IMR-90 (cell line): ENCODE data around the gene ADAMTS16. TPM values are rescaled to one million over a fixed set of nuclear protein-coding genes. Genes with fewer than 3 reads are reported as not detected.

Experiments used
- ATAC-seq: fragments of 200-7000 bp; cut with Tn5 transposase; 2 replicates; pipeline ENCODE4 v1.9.1; 2020; ENCODE audit warnings: low read depth, mild to moderate bottlenecking, moderate library complexity
- BruUV-seq: library from RNA; stranded (reverse); fragments of 400-500 nt; replicated peaks from 2 replicates; lab custom pipeline; 2021; lab: Mats Ljungman, UMichigan
- CTCF ChIA-PET: fragments of 300-600 bp; formaldehyde crosslinking; extraction: SDS; loops from one replicate; lab custom pipeline; 2021; ENCODE audit warnings: antibody characterized with exemption; lab: Yijun Ruan, JAX
- POLR2A ChIA-PET: fragments of 300-600 bp; sonication (Branson Sonifier 250); formaldehyde crosslinking; loops from one replicate; lab custom pipeline; 2022; ENCODE audit warnings: antibody characterized with exemption; ENCODE audit not compliant: unreplicated experiment; lab: Charles Lee
- DNase-seq: peaks from one replicate; pipeline ENCODE4 v3.0.0; 2013
- H2AFZ ChIP-seq: replicated peaks from 2 replicates; pipeline ENCODE3; 2013; ENCODE audit warnings: low read length, mild to moderate bottlenecking; ENCODE audit not compliant: poor library complexity
- H2AK5ac ChIP-seq: 2 replicates; pipeline ENCODE4 v1.6.1; 2013; ENCODE audit warnings: low read depth, low read length, inconsistent platforms
- H2AK9ac ChIP-seq: replicated peaks from 2 replicates; pipeline ENCODE3; 2013; ENCODE audit warnings: mild to moderate bottlenecking, low read depth, low read length, moderate library complexity; ENCODE audit not compliant: poor library complexity
- H2BK120ac ChIP-seq: 2 replicates; pipeline ENCODE4 v1.6.1; 2013; ENCODE audit warnings: low read depth, low read length, inconsistent platforms
- H2BK15ac ChIP-seq: 3 replicates; pipeline ENCODE4 v1.6.1; 2013; ENCODE audit warnings: low read depth, low read length, inconsistent platforms
- H2BK20ac ChIP-seq: 2 replicates; pipeline ENCODE4 v1.6.1; 2013; ENCODE audit warnings: low read depth, mild to moderate bottlenecking, inconsistent platforms, low read length, moderate library complexity
- H2BK5ac ChIP-seq: 2 replicates; pipeline ENCODE4 v1.6.1; 2013; ENCODE audit warnings: mild to moderate bottlenecking, low read depth, low read length, inconsistent platforms; ENCODE audit not compliant: poor library complexity, severe bottlenecking
- H3K14ac ChIP-seq: replicated peaks from 2 replicates; pipeline ENCODE4 v1.6.1; 2013; ENCODE audit warnings: low read depth, low read length, inconsistent platforms
- H3K18ac ChIP-seq: 2 replicates; pipeline ENCODE4 v1.6.1; 2013; ENCODE audit warnings: low read depth, low read length, control low read depth
- H3K23ac ChIP-seq: 2 replicates; pipeline ENCODE4 v1.6.1; 2013; ENCODE audit warnings: low read depth, low read length, inconsistent platforms
- H3K27ac ChIP-seq: 2 replicates; pipeline ENCODE4 v1.5.1; 2013; ENCODE audit warnings: mild to moderate bottlenecking, control low read depth, low read length; ENCODE audit not compliant: insufficient read depth
- H3K27me3 ChIP-seq: 2 replicates; pipeline ENCODE4 v1.6.1; 2013; ENCODE audit warnings: low read length; ENCODE audit not compliant: control insufficient read depth, insufficient read depth
- H3K36me3 ChIP-seq: 2 replicates; pipeline ENCODE4 v1.6.1; 2013; ENCODE audit warnings: low read length, mixed read lengths; ENCODE audit not compliant: control insufficient read depth, insufficient read depth
- H3K4ac ChIP-seq: 2 replicates; pipeline ENCODE4 v1.6.1; 2013; ENCODE audit warnings: low read depth, low read length, inconsistent platforms
- H3K4me1 ChIP-seq: 2 replicates; pipeline ENCODE4 v1.6.1; 2013; ENCODE audit warnings: low read length, mixed read lengths; ENCODE audit not compliant: control insufficient read depth, insufficient read depth
- H3K4me2 ChIP-seq: 2 replicates; pipeline ENCODE4 v1.6.1; 2013; ENCODE audit warnings: low read depth, mild to moderate bottlenecking, control low read depth, low read length, moderate library complexity
- H3K4me3 ChIP-seq: 2 replicates; pipeline ENCODE4 v1.5.1; 2013; ENCODE audit warnings: low read depth, mild to moderate bottlenecking, control low read depth, low read length, moderate library complexity; ENCODE audit not compliant: insufficient read depth
- H3K56ac ChIP-seq: 2 replicates; pipeline ENCODE4 v1.6.1; 2013; ENCODE audit warnings: low read length, inconsistent platforms; ENCODE audit not compliant: insufficient read depth; ENCODE audit errors: extremely low read depth
- H3K79me1 ChIP-seq, 2 experiments: 2 replicates each; pipeline ENCODE4 v1.6.1; 2013; ENCODE audit warnings: low read length in 2 of 2, inconsistent platforms in 1 of 2, low read depth in 1 of 2
- H3K9ac ChIP-seq: 2 replicates; pipeline ENCODE4 v1.6.1; 2013; ENCODE audit warnings: low read depth, low read length, control low read depth
- H3K9me1 ChIP-seq: 2 replicates; pipeline ENCODE4 v1.6.1; 2013; ENCODE audit warnings: low read length, inconsistent platforms; ENCODE audit not compliant: insufficient read depth
- H3K9me3 ChIP-seq: 2 replicates; pipeline ENCODE4 v1.6.1; 2013; ENCODE audit warnings: low read length; ENCODE audit not compliant: control insufficient read depth, insufficient read depth
- H4K20me1 ChIP-seq: 2 replicates; pipeline ENCODE4 v1.6.1; 2013; ENCODE audit warnings: low read length, inconsistent platforms; ENCODE audit not compliant: insufficient read depth
- H4K5ac ChIP-seq: 2 replicates; pipeline ENCODE4 v1.6.1; 2013; ENCODE audit warnings: mild to moderate bottlenecking, low read depth, low read length, control low read depth
- H4K8ac ChIP-seq, 2 experiments: 2 replicates each; pipeline ENCODE4 v1.6.1; 2013; ENCODE audit warnings: low read depth in 2 of 2, low read length in 2 of 2, control low read depth in 1 of 2, inconsistent platforms in 1 of 2
- H4K91ac ChIP-seq: 2 replicates; pipeline ENCODE4 v1.6.1; 2013; ENCODE audit warnings: low read depth, low read length, inconsistent platforms; ENCODE audit not compliant: insufficient read depth
- BHLHE40 ChIP-seq: fragments of 150-350 bp; IDR thresholded peaks from 2 replicates; pipeline ENCODE4 v1.6.1; 2016; ENCODE audit warnings: mild to moderate bottlenecking, low read depth, low read length
- CEBPB ChIP-seq: IDR thresholded peaks from 2 replicates; pipeline ENCODE4 v1.6.1; 2012; ENCODE audit warnings: low read depth, low read length, improper control_type of control experiment
- CHD1 ChIP-seq: IDR thresholded peaks from 2 replicates; pipeline ENCODE4 v1.6.1; 2012; ENCODE audit warnings: low read depth, low read length, improper control_type of control experiment
- FOS ChIP-seq: fragments of 150-350 bp; IDR thresholded peaks from 2 replicates; pipeline ENCODE4 v1.6.1; 2016; ENCODE audit warnings: low read depth, low read length
- MAFK ChIP-seq: IDR thresholded peaks from 2 replicates; pipeline ENCODE4 v1.6.1; 2012; ENCODE audit warnings: low read depth, low read length, improper control_type of control experiment
- MAZ ChIP-seq: IDR thresholded peaks from 2 replicates; pipeline ENCODE4 v1.6.1; 2012; ENCODE audit warnings: low read depth, mild to moderate bottlenecking, low read length, improper control_type of control experiment, moderate library complexity, borderline replicate concordance
- MXI1 ChIP-seq: IDR thresholded peaks from 2 replicates; pipeline ENCODE4 v1.6.1; 2012; ENCODE audit warnings: low read depth, mild to moderate bottlenecking, low read length, moderate library complexity, borderline replicate concordance
- NFE2L2 ChIP-seq: fragments of 150-350 bp; IDR thresholded peaks from 2 replicates; pipeline ENCODE4 v1.6.1; 2016; ENCODE audit warnings: low read depth, mild to moderate bottlenecking, low read length
- POLR2A ChIP-seq: IDR thresholded peaks from 2 replicates; pipeline ENCODE4 v1.6.1; 2012; ENCODE audit warnings: mild to moderate bottlenecking, low read depth, low read length
- RAD21 ChIP-seq: IDR thresholded peaks from 2 replicates; pipeline ENCODE4 v1.6.1; 2012; ENCODE audit warnings: low read length, improper control_type of control experiment
- RCOR1 ChIP-seq: IDR thresholded peaks from 2 replicates; pipeline ENCODE4 v1.6.1; 2012; ENCODE audit warnings: mild to moderate bottlenecking, low read length, improper control_type of control experiment; ENCODE audit not compliant: insufficient replicate concordance
- RFX5 ChIP-seq: IDR thresholded peaks from 2 replicates; pipeline ENCODE4 v1.8.0; 2012; ENCODE audit warnings: low read depth, mild to moderate bottlenecking, low read length, moderate library complexity
- SMC3 ChIP-seq: fragments of 150-350 bp; IDR thresholded peaks from 2 replicates; pipeline ENCODE4 v1.6.1; 2016; ENCODE audit warnings: low read depth, mild to moderate bottlenecking, antibody characterized with exemption, low read length, moderate library complexity
- WGBS, 2 experiments: methylation state at CpG; one replicate each; pipeline versions ENCODE4 v1.1.5 to v1.1.7; 2013; ENCODE audit warnings: missing lambda C conversion rate in 2 of 2; ENCODE audit not compliant: insufficient read length in 1 of 2; ENCODE audit errors: extremely low coverage in 2 of 2; 5-methylcytosine and 5-hydroxymethylcytosine counted together
- dilution Hi-C: fragments of 300-500 bp; cut with HindIII; formaldehyde crosslinking; loops from one replicate; pipeline ENCODE4 v1.14.3; 2018; ENCODE audit warnings: low sequenced_read_pairs; ENCODE audit not compliant: unreplicated experiment
- in situ Hi-C: fragments of 300-500 bp; cut with MboI; formaldehyde crosslinking; loops from 3 replicates; pipeline ENCODE4 v1.14.3; 2019; ENCODE audit warnings: low sequenced_read_pairs, inconsistent platforms, mixed read lengths
- intact Hi-C: fragments of 100-400 bp; cut with micrococcal nuclease; formaldehyde crosslinking; loops from 2 replicates; pipeline ENCODE4 v1.10.0; 2022
- polyA plus RNA-seq, 3 experiments: library from polyadenylated mRNA; depleted of rRNA; stranded (reverse); fragments of >200 nt; gene quantifications; 2 replicates each; pipeline ENCODE4 v1.2.3, GENCODE V29; 2012; ENCODE audit warnings: low replicate concordance in 1 of 3
- total RNA-seq: library from RNA; depleted of rRNA; stranded (reverse); fragments of >200 nt; gene quantifications from 2 replicates; pipeline ENCODE4 v1.2.3, GENCODE V29; 2012
- TF ChIP-seq, protein P1 (sequence below): conservative IDR thresholded peaks from 2 replicates; pipeline ENCODE4 v1.5.1; 2012; ENCODE audit warnings: mild to moderate bottlenecking, low read depth, low read length, improper control_type of control experiment
- TF ChIP-seq, protein P2 (sequence below): fragments of 150-350 bp; IDR thresholded peaks from 2 replicates; pipeline ENCODE4 v1.6.1; 2017; ENCODE audit warnings: mild to moderate bottlenecking, antibody characterized with exemption, low read length, low read depth
- TF ChIP-seq, protein P3 (sequence below): fragments of 150-350 bp; IDR thresholded peaks from 2 replicates; pipeline ENCODE4 v1.6.1; 2016; ENCODE audit warnings: low read depth, mild to moderate bottlenecking, low read length, moderate library complexity, borderline replicate concordance

The ADAMTS16 gene
- total and polyA plus RNA-seq, 2 of the 4 experiments (the other 2 are of a cell fraction) = 0.09 to 0.18 TPM

DNA sequence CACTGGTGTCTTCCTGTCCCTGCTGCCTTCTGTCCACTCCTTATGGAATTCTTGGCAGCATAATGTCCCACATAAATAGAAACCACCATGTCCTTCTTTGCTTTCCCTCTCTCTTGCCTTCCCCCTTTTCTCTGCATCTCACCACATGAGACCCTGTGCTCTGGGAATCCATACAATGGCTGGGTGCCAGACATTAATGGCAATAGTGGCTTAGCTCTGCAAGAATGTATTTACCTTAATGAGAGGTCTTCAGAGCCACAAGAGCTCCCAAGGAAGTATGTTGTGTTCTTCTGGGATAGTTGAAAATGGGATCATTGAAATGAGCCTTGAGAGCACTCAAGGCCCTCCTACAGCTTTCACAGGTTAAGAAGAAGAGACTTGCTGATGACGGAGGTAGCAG, 58.7 kb downstream of the ADAMTS16 start:
- CTCF ChIA-PET = no interaction called here
- no peak overlapping the region for H2BK15ac ChIP-seq
- no peak overlapping the region for H2AFZ ChIP-seq
- WGBS, 2 experiments = no CpG with 5 or more reads among the region's 1 CpG
- H4K91ac ChIP-seq = no peak overlapping the region
- no peak overlapping the region for H3K27ac ChIP-seq
- ATAC-seq (no peak), DNase-seq (no peak)
- intact Hi-C loops (no loop called here), dilution Hi-C loops (no loop called here), in situ Hi-C loops (no loop called here)
- no peak overlapping the region for H4K5ac ChIP-seq
- no peak overlapping the region for H3K4me3 ChIP-seq
- H3K4me2 ChIP-seq = no peak overlapping the region
- no peak overlapping the region for H2AK5ac ChIP-seq
- no TSS peak for BruUV-seq
- POLR2A ChIA-PET = no interaction called here
- no peak overlapping the region for H3K9ac ChIP-seq
- no peak overlapping the region for H2BK20ac ChIP-seq
- TF ChIP-seq POLR2A (no peak), RFX5 (no peak), FOS (no peak), CEBPB (no peak), MAZ (no peak), RCOR1 (no peak), RAD21 (no peak), CHD1 (no peak), MAFK (no peak), SMC3 (no peak), MXI1 (no peak), BHLHE40 (no peak), NFE2L2 (no peak)
- TF ChIP-seq, protein P1, sequence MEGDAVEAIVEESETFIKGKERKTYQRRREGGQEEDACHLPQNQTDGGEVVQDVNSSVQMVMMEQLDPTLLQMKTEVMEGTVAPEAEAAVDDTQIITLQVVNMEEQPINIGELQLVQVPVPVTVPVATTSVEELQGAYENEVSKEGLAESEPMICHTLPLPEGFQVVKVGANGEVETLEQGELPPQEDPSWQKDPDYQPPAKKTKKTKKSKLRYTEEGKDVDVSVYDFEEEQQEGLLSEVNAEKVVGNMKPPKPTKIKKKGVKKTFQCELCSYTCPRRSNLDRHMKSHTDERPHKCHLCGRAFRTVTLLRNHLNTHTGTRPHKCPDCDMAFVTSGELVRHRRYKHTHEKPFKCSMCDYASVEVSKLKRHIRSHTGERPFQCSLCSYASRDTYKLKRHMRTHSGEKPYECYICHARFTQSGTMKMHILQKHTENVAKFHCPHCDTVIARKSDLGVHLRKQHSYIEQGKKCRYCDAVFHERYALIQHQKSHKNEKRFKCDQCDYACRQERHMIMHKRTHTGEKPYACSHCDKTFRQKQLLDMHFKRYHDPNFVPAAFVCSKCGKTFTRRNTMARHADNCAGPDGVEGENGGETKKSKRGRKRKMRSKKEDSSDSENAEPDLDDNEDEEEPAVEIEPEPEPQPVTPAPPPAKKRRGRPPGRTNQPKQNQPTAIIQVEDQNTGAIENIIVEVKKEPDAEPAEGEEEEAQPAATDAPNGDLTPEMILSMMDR = no peak
- TF ChIP-seq, protein P2, sequence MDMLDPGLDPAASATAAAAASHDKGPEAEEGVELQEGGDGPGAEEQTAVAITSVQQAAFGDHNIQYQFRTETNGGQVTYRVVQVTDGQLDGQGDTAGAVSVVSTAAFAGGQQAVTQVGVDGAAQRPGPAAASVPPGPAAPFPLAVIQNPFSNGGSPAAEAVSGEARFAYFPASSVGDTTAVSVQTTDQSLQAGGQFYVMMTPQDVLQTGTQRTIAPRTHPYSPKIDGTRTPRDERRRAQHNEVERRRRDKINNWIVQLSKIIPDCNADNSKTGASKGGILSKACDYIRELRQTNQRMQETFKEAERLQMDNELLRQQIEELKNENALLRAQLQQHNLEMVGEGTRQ = no peak
- TF ChIP-seq, protein P3, sequence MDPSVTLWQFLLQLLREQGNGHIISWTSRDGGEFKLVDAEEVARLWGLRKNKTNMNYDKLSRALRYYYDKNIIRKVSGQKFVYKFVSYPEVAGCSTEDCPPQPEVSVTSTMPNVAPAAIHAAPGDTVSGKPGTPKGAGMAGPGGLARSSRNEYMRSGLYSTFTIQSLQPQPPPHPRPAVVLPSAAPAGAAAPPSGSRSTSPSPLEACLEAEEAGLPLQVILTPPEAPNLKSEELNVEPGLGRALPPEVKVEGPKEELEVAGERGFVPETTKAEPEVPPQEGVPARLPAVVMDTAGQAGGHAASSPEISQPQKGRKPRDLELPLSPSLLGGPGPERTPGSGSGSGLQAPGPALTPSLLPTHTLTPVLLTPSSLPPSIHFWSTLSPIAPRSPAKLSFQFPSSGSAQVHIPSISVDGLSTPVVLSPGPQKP = no peak
- H3K4me1 ChIP-seq = no peaks in the 10 kb centered on the region
- no peaks in the 10 kb centered on the region for H3K27me3 ChIP-seq
- no peaks in the 10 kb centered on the region for H3K79me1 ChIP-seq
- no peaks in the 10 kb centered on the region for H3K9me1 ChIP-seq
- no peak overlapping the region for H3K56ac ChIP-seq
- peaks cover 1% of the 10 kb centered on the region; the same call in 1 of the 2 replicates for H3K9me3 ChIP-seq
- no peak overlapping the region for H2BK120ac ChIP-seq
- no peak overlapping the region for H4K8ac ChIP-seq
- H2BK5ac ChIP-seq = no peak overlapping the region
- H3K14ac ChIP-seq = no peak overlapping the region
- peak overlapping the region; percentile 28 for H2AK9ac ChIP-seq
- no peaks in the 10 kb centered on the region for H4K20me1 ChIP-seq
- H3K4ac ChIP-seq = no peak overlapping the region
- no peak overlapping the region for H3K23ac ChIP-seq
- no peak overlapping the region for H3K18ac ChIP-seq
- no peaks in the 10 kb centered on the region for H3K36me3 ChIP-seq
